ENCODE measurements around the gene FAM180B.
"Not testable (repeated sequence)": the region's sequence is repeated elsewhere in the genome, so short reads cannot be mapped to it uniquely, and the experiment has no call there.

Gene FAM180B, protein sequence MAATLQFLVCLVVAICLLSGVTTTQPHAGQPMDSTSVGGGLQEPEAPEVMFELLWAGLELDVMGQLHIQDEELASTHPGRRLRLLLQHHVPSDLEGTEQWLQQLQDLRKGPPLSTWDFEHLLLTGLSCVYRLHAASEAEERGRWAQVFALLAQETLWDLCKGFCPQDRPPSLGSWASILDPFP
- total RNA-seq = 0.06 to 2.7 (median 0.51) reads per million in 18 experiments

DNA sequence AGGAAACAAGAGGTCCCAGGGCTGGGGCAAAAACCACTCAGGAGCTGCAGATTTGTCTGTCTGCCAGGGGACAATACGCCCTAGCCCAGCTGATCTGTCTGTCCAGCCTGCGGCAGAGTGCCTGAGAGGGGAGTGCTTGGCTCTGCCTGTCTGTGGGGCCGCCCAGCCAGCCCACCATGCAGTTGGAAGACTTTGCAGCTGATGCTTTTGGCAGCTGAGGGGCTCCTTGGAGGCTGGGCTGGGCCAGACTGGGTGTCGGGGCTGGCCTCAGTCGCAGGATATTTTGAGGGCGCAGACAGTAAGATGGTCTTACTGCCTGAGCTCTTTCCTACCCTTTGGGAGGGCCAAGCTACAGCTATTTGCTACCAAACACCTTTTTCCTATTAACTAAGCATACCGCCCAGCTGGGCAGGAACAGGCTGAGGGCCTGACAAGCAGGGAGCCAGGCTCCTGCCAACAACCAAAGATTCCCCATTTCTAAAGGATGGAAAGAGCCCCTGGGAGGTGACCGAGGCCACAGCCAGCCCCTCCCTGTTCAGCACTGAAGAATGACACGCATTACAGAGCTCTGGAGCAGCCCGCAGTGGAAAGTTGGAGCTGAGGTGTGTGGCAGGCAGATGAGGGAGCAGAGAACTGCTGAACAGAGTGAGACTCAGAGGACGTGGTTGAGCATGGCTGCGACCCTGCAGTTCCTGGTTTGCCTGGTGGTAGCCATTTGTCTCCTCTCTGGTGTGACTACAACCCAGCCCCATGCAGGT lies at the start of gene FAM180B:
FAM180B (plus strand) TSS at position 581 of the 758 bp plus-strand sequence; CDS start at position 672, 91 bp downstream.
- DNase-seq = no peak

- DNase-seq = no peak
Observed at GRCh38 chr11:47536915-47537314, 49.6 kb upstream of the FAM180B start.

DNA sequence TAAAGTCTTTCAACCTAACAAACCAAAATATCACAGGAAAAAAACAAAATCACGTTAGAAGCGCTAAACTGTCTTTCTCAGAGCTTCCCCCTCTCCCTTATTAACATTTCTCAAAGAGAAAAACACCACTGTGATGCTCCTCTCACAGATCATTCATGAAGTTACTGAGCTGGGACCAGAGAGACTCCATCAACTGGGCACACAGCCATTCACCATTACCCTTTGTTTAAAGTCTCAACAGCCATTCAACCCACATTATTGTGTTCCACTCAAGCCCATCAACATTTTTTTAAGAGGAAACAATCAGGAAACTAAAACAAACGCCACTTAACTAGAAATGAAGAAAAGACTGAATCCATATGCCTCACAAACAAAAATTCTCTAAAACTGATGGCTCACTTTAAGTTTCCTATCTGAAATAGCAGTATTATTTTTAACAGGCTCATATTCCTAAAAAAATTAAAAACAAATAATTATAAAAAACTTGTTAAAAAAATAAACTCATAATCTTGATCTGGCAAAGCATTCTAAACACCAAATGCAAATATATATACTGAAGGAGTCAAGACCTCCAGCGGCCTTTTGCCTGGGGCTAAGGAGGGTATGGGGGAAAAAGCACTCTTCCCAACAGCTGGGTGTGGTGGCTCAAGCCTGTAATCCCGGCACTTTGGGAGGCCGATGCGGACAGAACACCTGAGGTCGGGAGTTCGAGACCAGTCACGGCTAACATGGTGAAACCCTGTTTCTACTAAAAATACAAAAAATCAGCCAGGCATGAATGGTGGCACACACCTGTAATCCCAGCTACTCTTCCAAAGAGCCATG lies 47.5 kb upstream of the FAM180B start:
- DNase-seq = no peak

GRCh38 chr11:47539681-47540039 lies 46.8 kb upstream of the FAM180B start:
- no peak for DNase-seq

DNA sequence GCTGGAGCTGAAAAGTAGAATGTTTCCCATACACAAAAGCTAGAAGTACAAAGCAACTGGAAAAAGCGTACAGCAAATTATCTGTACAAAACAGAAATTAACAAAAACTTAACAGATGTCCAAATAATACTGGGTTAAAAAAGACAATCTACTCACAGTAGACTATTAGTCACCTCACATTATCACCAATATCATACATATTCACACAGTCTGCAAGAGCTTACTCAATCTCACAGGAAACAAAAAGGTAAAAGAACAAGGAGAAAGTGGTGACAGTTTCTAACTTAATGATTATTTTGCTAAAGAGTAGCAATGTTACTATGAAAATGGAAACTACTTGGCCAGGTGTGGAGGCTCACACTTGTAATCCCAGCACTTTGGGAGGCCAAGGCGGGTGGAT lies 45.4 kb upstream of the FAM180B start:
- no peak for DNase-seq

DNA sequence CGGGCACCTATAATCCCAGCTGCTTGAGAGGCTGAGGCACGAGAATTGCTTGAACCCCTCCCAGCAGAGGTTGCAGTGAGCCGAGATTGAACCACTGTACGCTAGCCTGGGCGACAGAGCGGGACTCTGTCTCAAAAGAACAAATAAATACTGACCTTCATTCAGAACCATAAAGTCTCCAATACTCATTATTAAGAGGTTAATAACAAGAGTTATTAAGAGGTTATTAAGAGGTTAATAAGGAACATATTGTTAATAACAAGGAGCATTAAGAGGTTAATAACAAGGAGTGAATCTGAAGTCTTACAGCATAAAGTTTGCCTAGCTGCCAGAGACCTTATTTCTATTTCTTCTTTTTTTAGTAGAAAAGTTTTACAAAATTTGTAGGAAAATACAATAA lies 41.2 kb upstream of the FAM180B start:
- no peak for DNase-seq

- DNase-seq = not testable (repeated sequence)
Observed at GRCh38 chr11:47546274-47546673, 40.2 kb upstream of the FAM180B start.

GRCh38 chr11:47550288-47551047 lies 36.0 kb upstream of the FAM180B start:
- DNase-seq = peak; percentile 39 to 74

GRCh38 chr11:47551086-47551485 lies 35.4 kb upstream of the FAM180B start:
- DNase-seq = peak; percentile 53

GRCh38 chr11:47552056-47552565 lies 34.4 kb upstream of the FAM180B start:
- DNase-seq = peak; percentile 61 to 69

- peak; percentile 92 to 94 for DNase-seq
Observed at GRCh38 chr11:47552566-47553405, 33.7 kb upstream of the FAM180B start, which contains the start of gene CELF1. Gene CELF1 (minus strand): TSS chr11:47553132. CDS start chr11:47499523, 53,609 bp downstream.

DNA sequence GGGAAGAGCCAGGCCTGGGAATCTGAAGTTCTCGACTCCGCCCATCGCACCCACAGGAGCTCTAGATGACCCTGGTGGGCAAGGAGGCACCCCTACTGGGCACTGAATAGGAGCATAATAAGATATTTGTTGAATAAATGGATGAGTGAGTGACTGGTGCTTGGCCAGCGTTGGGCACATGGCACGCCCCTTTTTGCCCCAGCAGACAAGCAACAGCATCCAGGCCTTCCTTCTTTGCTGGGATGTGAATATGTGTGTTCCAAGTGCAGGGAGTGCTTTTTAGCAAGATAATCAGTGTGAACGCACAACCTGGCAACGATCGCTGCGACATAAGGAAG lies 33.1 kb upstream of the FAM180B start:
- no peak for DNase-seq

- not testable (repeated sequence) for DNase-seq
Observed at GRCh38 chr11:47557004-47557403, 29.5 kb upstream of the FAM180B start.

DNA sequence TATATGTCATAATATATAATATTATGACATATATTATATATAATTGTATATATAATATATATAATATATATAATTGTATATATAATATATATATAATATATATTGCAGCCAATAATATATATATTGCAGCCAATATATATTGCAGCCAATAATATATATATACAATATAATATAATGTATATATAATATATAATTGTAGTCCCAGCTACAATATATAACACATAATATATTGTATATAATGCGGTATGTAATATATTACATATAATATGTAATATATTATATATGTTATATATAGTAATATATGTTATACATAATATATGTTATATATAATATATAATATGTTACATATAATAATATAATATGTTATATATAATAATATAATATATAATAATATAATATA lies 27.8 kb upstream of the FAM180B start:
- no peak for DNase-seq

- DNase-seq = no peak
Observed at GRCh38 chr11:47560426-47560825, 26.1 kb upstream of the FAM180B start.

GRCh38 chr11:47562393-47562792 lies 24.1 kb upstream of the FAM180B start:
- not testable (repeated sequence) for DNase-seq

DNA sequence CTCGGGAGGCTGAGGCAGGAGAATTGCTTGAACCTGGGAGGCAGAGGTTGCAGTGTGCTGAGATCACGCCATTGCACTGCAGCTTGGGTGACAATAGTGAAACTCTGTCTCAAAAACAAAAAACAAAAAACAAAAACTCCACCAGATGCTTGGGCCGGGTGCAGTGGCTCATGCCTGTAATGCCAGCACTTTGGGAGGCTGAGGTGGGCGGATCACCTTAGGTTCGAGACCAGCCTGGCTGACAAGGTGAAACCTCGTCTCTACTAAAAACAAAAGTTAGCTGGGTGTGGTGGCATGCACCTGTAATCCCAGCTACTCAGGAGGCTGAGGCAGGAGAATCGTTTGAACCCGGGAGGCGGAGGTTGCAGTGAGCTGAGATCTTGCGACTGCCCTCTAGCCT lies 22.1 kb upstream of the FAM180B start:
- not testable (repeated sequence) for DNase-seq

- DNase-seq = no peak
Observed at GRCh38 chr11:47564933-47565339, 21.5 kb upstream of the FAM180B start.

DNA sequence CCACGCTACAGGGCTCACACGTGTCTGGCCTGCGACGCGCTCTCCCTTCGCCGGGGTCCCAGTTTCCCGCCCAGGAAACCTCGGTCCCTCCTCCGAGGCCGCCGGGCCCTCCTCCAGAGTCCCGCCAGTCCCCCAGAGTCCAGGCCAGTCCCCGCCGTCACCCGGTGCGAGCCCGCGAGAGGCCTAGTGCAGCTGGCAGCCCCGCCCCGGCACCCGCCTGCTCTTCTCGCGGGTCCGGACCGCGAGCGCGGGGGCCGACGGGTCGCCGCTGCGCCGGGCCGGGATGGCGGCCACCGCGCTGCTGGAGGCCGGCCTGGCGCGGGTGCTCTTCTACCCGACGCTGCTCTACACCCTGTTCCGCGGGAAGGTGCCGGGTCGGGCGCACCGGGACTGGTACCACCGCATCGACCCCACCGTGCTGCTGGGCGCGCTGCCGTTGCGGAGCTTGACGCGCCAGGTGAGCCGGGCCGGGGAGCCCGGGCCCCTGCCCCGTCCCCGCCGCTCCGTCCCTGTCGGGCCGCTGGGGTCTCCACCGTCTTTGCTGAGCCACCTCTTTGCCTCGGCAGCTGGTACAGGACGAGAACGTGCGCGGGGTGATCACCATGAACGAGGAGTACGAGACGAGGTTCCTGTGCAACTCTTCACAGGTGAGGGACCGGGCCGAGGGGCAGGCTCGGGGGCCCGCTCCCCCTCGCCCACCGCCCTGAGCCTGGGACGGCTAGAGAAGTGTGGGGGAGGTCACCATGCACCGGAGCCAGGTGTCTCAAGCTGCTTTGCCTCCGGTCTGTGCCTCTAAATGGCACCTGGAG lies 20.9 kb upstream of the FAM180B start, which contains the start of gene PTPMT1:
PTPMT1 (plus strand) TSS at position 260 of the 809 bp plus-strand sequence; CDS start at position 284, 24 bp downstream.
- peak; percentile 60 to 82 for DNase-seq

DNA sequence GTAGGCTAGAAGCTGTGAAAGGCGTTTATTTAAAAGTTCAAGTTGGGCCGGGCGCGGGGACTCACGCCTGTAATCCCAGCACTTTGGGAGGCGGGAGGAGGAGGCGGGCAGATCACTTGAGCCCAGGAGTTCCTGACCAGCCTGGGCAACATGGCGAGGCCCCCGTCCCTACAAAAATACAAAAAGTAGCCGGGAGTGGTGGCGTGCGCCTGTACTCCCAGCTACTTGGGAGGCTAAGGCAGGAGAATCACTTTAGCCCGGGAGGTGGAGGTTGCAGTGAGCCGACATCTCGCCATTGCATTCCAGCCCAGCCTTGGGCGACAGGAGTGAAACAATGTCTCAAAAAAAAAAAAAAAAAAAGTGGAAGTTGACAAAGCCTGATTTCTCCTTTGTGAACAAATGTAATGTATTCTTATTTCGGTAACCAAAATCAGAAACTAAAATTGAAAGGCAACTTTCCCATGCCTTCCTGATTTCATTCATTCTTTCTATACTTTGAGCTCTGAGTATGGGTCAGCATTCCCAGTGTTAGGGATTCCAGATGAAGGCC lies 20.3 kb upstream of the FAM180B start:
- peak; percentile 30 to 46 for DNase-seq
